GM12878 (cell line): ENCODE measurements around the gene ASB7. TPM values are rescaled to one million over a fixed set of nuclear protein-coding genes. Genes with fewer than 3 reads are reported as not detected.

Experiments
- ATAC-seq: fragments of 200-7000 bp; cut with Tn5 transposase; 3 replicates; pipeline ENCODE4 v1.9.1; 2020; ENCODE audit warnings: mild to moderate bottlenecking, moderate library complexity
- BruUV-seq: library from RNA; stranded (reverse); fragments of 400-500 nt; replicated peaks from 2 replicates; lab custom pipeline; 2021; lab: Mats Ljungman, UMichigan
- CTCF ChIA-PET: fragments of 300-600 bp; sonication (Branson Sonifier 250); formaldehyde crosslinking; extraction: SDS; loops from one replicate; lab custom pipeline; 2021; ENCODE audit warnings: inconsistent platforms; lab: Yijun Ruan, JAX
- POLR2A ChIA-PET: fragments of 350-600 bp; formaldehyde crosslinking; extraction: SDS; loops from one replicate; lab custom pipeline; 2021; ENCODE audit warnings: inconsistent platforms; lab: Charles Lee
- RAD21 ChIA-PET: fragments of 300-600 bp; sonication (Branson Sonifier 250); formaldehyde crosslinking; loops from one replicate; lab custom pipeline; 2023; ENCODE audit warnings: antibody characterized with exemption; ENCODE audit not compliant: unreplicated experiment; lab: Charles Lee
- SMC1A ChIA-PET: fragments of 300-600 bp; sonication (Branson Sonifier 250); formaldehyde crosslinking; loops from one replicate; lab custom pipeline; 2023; ENCODE audit not compliant: unreplicated experiment, uncharacterized antibody; lab: Charles Lee
- DNase-seq: peaks from one replicate; pipeline ENCODE4 v3.0.0-alpha.2; 2011; ENCODE audit warnings: low read depth, low spot score
- FAIRE-seq: peaks from 3 replicates; lab custom pipeline; 2011; peaks lifted over from hg19 to GRCh38; lab: Jason Lieb, UNC
- H2AFZ ChIP-seq: 2 replicates; pipeline ENCODE4 v1.6.0; 2011; ENCODE audit warnings: low read depth, low read length, control low read depth; ENCODE audit not compliant: control insufficient read depth
- H3K27ac ChIP-seq: 2 replicates; pipeline ENCODE4 v1.5.1; 2011; ENCODE audit warnings: control low read depth; ENCODE audit not compliant: control insufficient read depth, insufficient read depth
- H3K27me3 ChIP-seq, 2 experiments: replicated peaks in 1 of 2; 2 replicates each; pipeline versions ENCODE4 v1.6.0 to v1.6.1; 2011; ENCODE audit warnings: low read length in 1 of 2; ENCODE audit not compliant: control insufficient read depth in 2 of 2, insufficient read depth in 2 of 2
- H3K36me3 ChIP-seq, 2 experiments: 2 replicates each; pipeline ENCODE4 v1.5.1; 2011; ENCODE audit warnings: low read length in 1 of 2; ENCODE audit not compliant: control insufficient read depth in 2 of 2, insufficient read depth in 2 of 2
- H3K4me1 ChIP-seq: 2 replicates; pipeline ENCODE4 v1.6.1; 2011; ENCODE audit warnings: mild to moderate bottlenecking, low read length, moderate library complexity, mixed read lengths; ENCODE audit not compliant: control insufficient read depth, insufficient read depth
- H3K4me2 ChIP-seq: 2 replicates; pipeline ENCODE4 v1.6.0; 2011; ENCODE audit warnings: control low read depth; ENCODE audit not compliant: control insufficient read depth, insufficient read depth
- H3K4me3 ChIP-seq: fragments of 200-600 bp; sonication (generic); 2 replicates; pipeline ENCODE4 v1.5.1; 2016
- H3K79me2 ChIP-seq: 2 replicates; pipeline ENCODE4 v1.6.0; 2011; ENCODE audit warnings: low read length; ENCODE audit not compliant: control insufficient read depth, insufficient read depth
- H3K9ac ChIP-seq: 2 replicates; pipeline ENCODE4 v1.8.0; 2011; ENCODE audit warnings: low read length, control low read depth, mixed read lengths; ENCODE audit not compliant: control insufficient read depth, insufficient read depth
- H3K9me3 ChIP-seq: replicated peaks from 3 replicates; pipeline ENCODE4 v1.5.1; 2011; ENCODE audit warnings: mild to moderate bottlenecking, low read length; ENCODE audit not compliant: control insufficient read depth, insufficient read depth
- H4K20me1 ChIP-seq: 2 replicates; pipeline ENCODE4 v1.6.0; 2011; ENCODE audit not compliant: control insufficient read depth, insufficient read depth
- CBX5 ChIP-seq: sonication (generic); IDR thresholded peaks from 2 replicates; pipeline ENCODE4 v1.6.1; 2016; ENCODE audit warnings: low read depth, moderate library complexity, mild to moderate bottlenecking, inconsistent platforms
- DPF2 ChIP-seq: fragments of 450-650 bp; IDR thresholded peaks from 2 replicates; pipeline ENCODE4 v1.6.1; 2017; ENCODE audit warnings: mild to moderate bottlenecking
- ETV6 ChIP-seq, 2 experiments: fragments of 450-650 bp in 1 of 2; IDR thresholded peaks in 1 of 2; conservative IDR thresholded peaks in 1 of 2; 2 replicates each; pipeline ENCODE4 v1.6.1; 2014; ENCODE audit warnings: antibody characterized with exemption in 1 of 2, borderline replicate concordance in 1 of 2, low read depth in 1 of 2, mild to moderate bottlenecking in 1 of 2, moderate library complexity in 1 of 2
- JUNB ChIP-seq: IDR thresholded peaks from 2 replicates; pipeline ENCODE4 v1.6.1; 2016; ENCODE audit warnings: antibody characterized with exemption, mild to moderate bottlenecking
- NRF1 ChIP-seq: conservative IDR thresholded peaks from 2 replicates; pipeline ENCODE4 v1.6.1; 2011; ENCODE audit warnings: mild to moderate bottlenecking, low read depth, low read length, improper control_type of control experiment
- POLR2AphosphoS2 ChIP-seq: IDR thresholded peaks from 2 replicates; pipeline ENCODE4 v1.6.1; 2011; ENCODE audit warnings: low read depth, mild to moderate bottlenecking, low read length, improper control_type of control experiment, moderate library complexity
- RAD21 ChIP-seq: IDR thresholded peaks from 2 replicates; pipeline ENCODE4 v1.6.1; 2011; ENCODE audit warnings: mild to moderate bottlenecking, low read depth, low read length, moderate library complexity; ENCODE audit not compliant: insufficient read depth
- RAD51 ChIP-seq: fragments of 450-650 bp; IDR thresholded peaks from 2 replicates; pipeline ENCODE4 v1.6.1; 2016; ENCODE audit warnings: moderate library complexity, mild to moderate bottlenecking, inconsistent platforms
- RB1 ChIP-seq: fragments of 450-650 bp; formaldehyde crosslinking; IDR thresholded peaks from 2 replicates; pipeline ENCODE4 v1.6.1; 2017; ENCODE audit warnings: mild to moderate bottlenecking, borderline replicate concordance
- SPI1 ChIP-seq: IDR thresholded peaks from 2 replicates; pipeline ENCODE4 v1.6.1; 2011; ENCODE audit warnings: low read depth, mild to moderate bottlenecking, low read length, moderate library complexity, borderline replicate concordance; ENCODE audit not compliant: insufficient read depth
- STAT1 ChIP-seq: fragments of 450-650 bp; conservative IDR thresholded peaks from 2 replicates; pipeline ENCODE4 v1.6.1; 2014; ENCODE audit warnings: antibody characterized with exemption, mild to moderate bottlenecking
- TBL1XR1 ChIP-seq: IDR thresholded peaks from 2 replicates; pipeline ENCODE4 v1.6.1; 2012; ENCODE audit warnings: low read depth, low read length, improper control_type of control experiment
- WGBS: methylation state at CpG from one replicate; pipeline ENCODE4 v1.1.6; 2016; ENCODE audit warnings: low lambda C conversion rate; ENCODE audit not compliant: insufficient replicate concordance, insufficient coverage; ENCODE audit errors: missing lambda C conversion rate; 5-methylcytosine and 5-hydroxymethylcytosine counted together
- in situ Hi-C: fragments of 300-500 bp; cut with MboI; formaldehyde crosslinking; loops from 9 replicates; pipeline ENCODE4 v1.14.3; 2018; ENCODE audit warnings: mixed read lengths
- intact Hi-C: fragments of 100-400 bp; cut with micrococcal nuclease; formaldehyde crosslinking; loops from one replicate; pipeline ENCODE4 v1.14.2; 2022; ENCODE audit not compliant: unreplicated experiment
- polyA plus RNA-seq, 11 experiments: library from polyadenylated mRNA; depleted of rRNA in 4 of 11; unstranded in 6 of 11; stranded (reverse) in 5 of 11; fragments of >200 nt; fragmentation: Nextera tagmentation in 4 of 11; fragmentation: Illumina TruSeq in 1 of 11; extraction: Ambion mirVana in 4 of 11; extraction: Trizol in 1 of 11; gene quantifications; 1 replicate in 1 of 11; 2 replicates in 10 of 11; pipeline versions ENCODE4 v1.2.1 to v1.2.3, GENCODE V29; 2011 to 2016; ENCODE audit warnings: inconsistent platforms in 2 of 11, missing spikeins in 2 of 11, low read depth in 1 of 11
- total RNA-seq, 4 experiments: library from RNA; depleted of rRNA in 3 of 4; stranded (reverse); fragments of >200 nt in 3 of 4; fragmentation: Illumina TruSeq in 1 of 4; extraction: Trizol in 1 of 4; gene quantifications; 2 replicates each; pipeline versions ENCODE4 v1.2.1 to v1.2.3, GENCODE V29; 2013 to 2021

ASB7 gene
- total and polyA plus RNA-seq, 10 of the 15 experiments (the other 5 are each of a cell fraction or from before 2014, with no cell fraction given), result 2.7 to 13.9 (median 8.6) TPM

GRCh38 chr15:100691321-100691720, 88.9 kb downstream of the ASB7 start:
- DNase-seq (no peak), ATAC-seq (no peak), FAIRE-seq (no peak)
- Histone ChIP-seq H3K27ac (no peak overlapping the region), H2AFZ (no peak overlapping the region), H3K4me2 (no peak overlapping the region), H3K9me3 (no peaks in the 10 kb centered on the region; the same call in 2 of the 3 replicates), H3K9ac (no peak overlapping the region), H4K20me1 (no peaks in the 10 kb centered on the region), H3K27me3 (no peaks in the 10 kb centered on the region; a peak in 1 of 4 replicates), H3K79me2 (no peaks in the 10 kb centered on the region), H3K4me3 (no peak overlapping the region), H3K36me3 (no peaks in the 10 kb centered on the region), H3K4me1 (no peaks in the 10 kb centered on the region)
- SMC1A ChIA-PET, result no interaction called here
- WGBS, result 38% methylated on average over 4 of the region's 4 CpGs
- intact Hi-C loops, result no loop called here
- TF ChIP-seq RB1 (no peak), RAD21 (no peak), CBX5 (no peak), JUNB (no peak), NRF1 (no peak), DPF2 (no peak), TBL1XR1 (no peak), SPI1 (no peak), STAT1 (no peak), ETV6 (conservative IDR thresholded peaks at IDR 0.05 in 1 of 2, IDR thresholded peaks at IDR 0.05 in 1 of 2; ENCODE audit: borderline replicate concordance in 1 of 2, low read depth in 1 of 2) (no peak), RAD51 (no peak), POLR2AphosphoS2 (no peak)
- CTCF ChIA-PET, result no interaction called here
- POLR2A ChIA-PET, result interaction anchor here (0.5 kb wide), 1 partner anchor 18 kb away, joined by 3 read pairs; no protein-coding TSS in a partner anchor
- in situ Hi-C loops, result no loop called here
- BruUV-seq, result no TSS peak
- RAD21 ChIA-PET, result no interaction called here
